ENCODE results near the gene CYB561.

The CYB561 gene

GRCh38 chr17:63450551-63450950, 4.4 kb upstream of the CYB561 start:
- DNase-seq (ENCODE audit: low read depth): no peak
- no peak overlapping the region for H3K4me3 ChIP-seq (ENCODE audit: low read depth, low read length)
- no peak for TF ChIP-seq CTCF (IDR thresholded peaks at IDR 0.05; ENCODE audit: control insufficient read depth, extremely low read depth, insufficient read depth)

DNA sequence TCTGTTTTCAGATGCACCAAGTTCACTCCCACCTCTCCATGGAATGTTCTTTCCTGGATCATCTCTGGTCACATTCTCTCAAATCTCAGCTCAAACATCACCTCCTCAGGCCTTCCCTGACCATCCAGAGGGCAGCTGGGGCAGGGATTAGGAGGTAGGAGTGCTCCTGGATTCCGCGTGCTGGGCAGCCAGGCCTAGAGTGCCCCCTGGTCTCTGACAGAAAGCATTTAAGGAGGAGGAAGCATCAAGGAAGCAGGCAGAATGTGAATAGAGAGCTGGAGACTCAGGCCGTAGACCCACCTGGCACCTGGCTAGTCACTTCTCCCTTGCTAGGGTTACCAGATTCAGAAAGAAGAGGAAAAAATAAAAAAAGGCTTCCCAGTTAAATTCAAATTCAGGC, 2.5 kb upstream of the CYB561 start:
- TF ChIP-seq CTCF (IDR thresholded peaks at IDR 0.05; ENCODE audit: control insufficient read depth, extremely low read depth, insufficient read depth): no peak
- H3K4me3 ChIP-seq (ENCODE audit: low read depth, low read length): no peak overlapping the region
- DNase-seq (ENCODE audit: low read depth): no peak

DNA sequence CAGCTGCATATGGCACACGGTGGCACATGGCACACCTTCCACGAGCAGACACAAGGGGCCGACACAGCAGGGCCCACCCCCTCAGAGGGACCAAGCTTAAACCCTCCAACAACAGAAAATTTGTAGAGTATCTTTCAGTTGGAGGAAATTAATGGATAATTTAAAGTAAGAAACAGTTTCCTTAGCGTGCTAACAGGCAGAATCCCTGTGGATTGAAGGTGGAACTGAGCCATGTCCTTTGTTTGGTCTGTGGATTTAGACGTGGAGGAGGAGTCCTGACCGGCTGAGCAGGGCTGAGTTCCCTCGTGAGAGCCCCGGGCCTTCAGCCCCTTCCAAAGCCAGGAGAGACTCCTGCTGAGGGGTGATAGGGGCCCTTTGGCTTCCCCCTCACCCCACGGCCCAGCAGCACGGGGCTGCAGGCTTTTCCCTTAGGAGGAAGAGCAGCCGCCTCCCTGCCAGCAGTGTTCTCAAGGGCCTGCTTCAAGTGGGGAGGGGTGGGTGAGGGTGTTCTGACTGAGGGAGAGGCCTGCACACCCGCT, 1.4 kb upstream of the CYB561 start:
- TF ChIP-seq CTCF (IDR thresholded peaks at IDR 0.05; ENCODE audit: control insufficient read depth, extremely low read depth, insufficient read depth): no peak
- peak overlapping the region; percentile 82; the same call in 1 of the 2 replicates for H3K4me3 ChIP-seq (ENCODE audit: low read depth, low read length)
- no peak for DNase-seq (ENCODE audit: low read depth)

GRCh38 chr17:63446753-63447470, 806 bp upstream of the CYB561 start:
- DNase-seq (ENCODE audit: low read depth): no peak
- peak; percentile 75 for TF ChIP-seq CTCF (IDR thresholded peaks at IDR 0.05; ENCODE audit: control insufficient read depth, extremely low read depth, insufficient read depth)
- peak overlapping the region; percentile 82 for H3K4me3 ChIP-seq (ENCODE audit: low read depth, low read length)

- H3K4me3 ChIP-seq (ENCODE audit: low read depth, low read length): peak overlapping the region; percentile 82
- TF ChIP-seq CTCF (IDR thresholded peaks at IDR 0.05; ENCODE audit: control insufficient read depth, extremely low read depth, insufficient read depth): no peak
- DNase-seq (ENCODE audit: low read depth): no peak
These were observed 544 bp downstream of the CYB561 start for GRCh38 chr17:63445571-63445953.

- TF ChIP-seq CTCF (IDR thresholded peaks at IDR 0.05; ENCODE audit: control insufficient read depth, extremely low read depth, insufficient read depth): no peak
- peak overlapping the region; percentile 82 for H3K4me3 ChIP-seq (ENCODE audit: low read depth, low read length)
- DNase-seq (ENCODE audit: low read depth): no peak
These were observed 1.0 kb downstream of the CYB561 start for GRCh38 chr17:63445065-63445464.

- no peak for TF ChIP-seq CTCF (IDR thresholded peaks at IDR 0.05; ENCODE audit: control insufficient read depth, extremely low read depth, insufficient read depth)
- no peak for DNase-seq (ENCODE audit: low read depth)
- H3K4me3 ChIP-seq (ENCODE audit: low read depth, low read length): peak overlapping the region; percentile 82
These were observed 1.6 kb downstream of the CYB561 start for GRCh38 chr17:63444457-63444856.
